Activated CD4-positive, alpha-beta T cell treated with anti-CD3 and anti-CD28 coated beads, Interleukin-10, Interleukin-2, amounts not matched to agents 100 ng/mL and 50 ng/mL, durations not matched to agents 16 hours and 8 hours (primary cell): ENCODE measurements around the gene LOC101059915.

Experiments used
- DNase-seq: peaks from one replicate; pipeline ENCODE4 v3.0.0-alpha.2; 2020

LOC101059915 gene

DNA sequence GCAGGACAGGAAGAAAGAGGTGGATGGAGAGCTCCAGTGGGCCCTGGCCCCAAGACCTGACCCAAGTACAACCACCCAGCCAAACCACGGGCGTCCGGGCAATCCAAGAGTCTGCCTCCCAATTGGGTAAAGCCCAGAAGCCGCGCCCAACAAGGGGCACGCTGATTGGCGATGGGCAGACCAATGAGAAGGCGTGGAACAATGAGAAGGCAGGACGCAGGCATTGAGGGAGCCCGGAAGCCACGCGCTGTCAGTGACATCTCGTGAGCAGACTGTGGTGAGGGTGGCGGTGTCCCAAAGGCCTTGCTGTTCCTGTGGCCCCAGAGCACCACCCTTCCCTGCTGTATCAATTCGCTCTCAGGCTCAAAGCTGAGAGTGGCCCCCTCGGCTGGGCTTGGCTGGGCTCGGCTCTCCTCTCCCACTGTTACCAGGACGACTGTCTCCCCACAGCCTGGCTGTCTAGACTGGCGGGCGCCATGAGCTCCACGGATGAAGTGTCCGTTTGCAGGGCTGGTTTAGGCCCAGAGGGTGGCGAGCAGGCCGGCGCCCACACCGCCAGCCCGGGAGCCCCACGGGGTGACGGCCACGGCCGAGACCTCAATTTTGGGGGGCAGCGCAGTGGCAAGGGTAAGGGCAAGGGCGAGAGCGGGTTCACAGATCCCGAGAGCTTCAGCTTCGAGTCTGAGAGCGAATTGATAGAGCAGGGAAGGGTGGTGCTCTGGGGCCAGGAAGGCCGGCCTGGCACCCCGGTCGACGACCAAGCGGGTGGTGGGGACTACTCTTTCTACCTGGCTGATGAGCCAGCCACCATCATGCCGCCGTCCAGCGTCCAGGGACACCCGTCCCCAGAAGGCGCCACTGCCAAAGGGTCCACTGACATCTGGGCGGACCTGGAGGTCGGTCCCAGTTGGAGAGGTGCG is at the start of gene LOC101059915:
Gene LOC101059915, plus strand, starts transcription at position 219 of the 920 bp plus-strand sequence.
- DNase-seq: no peak

DNA sequence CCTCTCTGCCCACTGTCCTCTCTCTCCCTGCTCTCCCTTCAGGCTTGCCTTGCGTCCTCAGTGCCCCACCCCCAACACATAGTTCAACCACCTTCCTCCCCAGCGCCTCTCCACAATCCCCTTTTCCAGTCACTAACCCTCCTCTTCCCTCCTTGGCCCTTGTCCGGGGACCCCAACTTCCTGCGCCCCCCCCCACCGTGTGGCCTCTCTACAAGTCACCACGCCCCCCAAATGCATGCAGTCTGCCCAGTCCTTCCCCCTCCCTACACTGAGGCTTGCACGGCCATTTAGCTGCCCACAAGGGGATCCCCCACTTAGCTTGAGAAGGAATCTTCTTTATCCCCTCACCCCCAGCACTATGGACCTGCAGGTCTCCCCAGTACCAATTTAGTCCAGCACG is 49.6 kb upstream of the LOC101059915 start:
- no peak for DNase-seq

GRCh38 chrX:71618303-71618721 is 49.0 kb upstream of the LOC101059915 start, which contains the start of gene CXCR3:
Gene CXCR3, minus strand, starts transcription at chrX:71618511. Its CDS starts 62 bp downstream, at chrX:71618449.
- peak; percentile 93 for DNase-seq

GRCh38 chrX:71618787-71619186 is 48.6 kb upstream of the LOC101059915 start:
- no peak for DNase-seq

- peak; percentile 64 for DNase-seq
Measured at GRCh38 chrX:71619193-71619592, 48.2 kb upstream of the LOC101059915 start.

- DNase-seq: no peak
Measured at GRCh38 chrX:71619986-71620385, 47.4 kb upstream of the LOC101059915 start.

DNA sequence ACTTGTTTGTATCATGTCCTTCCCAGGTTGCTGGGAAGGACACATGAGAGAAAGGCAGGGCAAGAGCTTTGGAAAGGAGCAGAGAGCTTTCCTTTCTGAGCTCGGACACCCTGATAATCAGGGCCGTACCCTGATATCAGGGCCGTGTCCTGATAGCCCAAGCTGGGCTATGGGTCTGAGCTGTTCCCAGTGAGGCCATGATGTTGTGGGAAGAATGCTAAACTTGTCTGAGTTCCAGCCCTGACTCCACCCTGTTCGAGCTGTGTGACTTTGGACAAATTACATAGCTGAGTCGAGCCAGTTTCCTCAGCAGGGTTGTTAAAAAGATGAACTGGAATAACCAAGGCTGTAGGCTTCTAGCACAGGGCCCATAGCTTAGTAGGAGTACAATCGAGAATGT is 45.7 kb upstream of the LOC101059915 start:
- DNase-seq: no peak

- DNase-seq: no peak
Measured at GRCh38 chrX:71622032-71622575, 45.2 kb upstream of the LOC101059915 start.

- DNase-seq: peak; percentile 92
Measured at GRCh38 chrX:71622576-71623450, 44.5 kb upstream of the LOC101059915 start.

DNA sequence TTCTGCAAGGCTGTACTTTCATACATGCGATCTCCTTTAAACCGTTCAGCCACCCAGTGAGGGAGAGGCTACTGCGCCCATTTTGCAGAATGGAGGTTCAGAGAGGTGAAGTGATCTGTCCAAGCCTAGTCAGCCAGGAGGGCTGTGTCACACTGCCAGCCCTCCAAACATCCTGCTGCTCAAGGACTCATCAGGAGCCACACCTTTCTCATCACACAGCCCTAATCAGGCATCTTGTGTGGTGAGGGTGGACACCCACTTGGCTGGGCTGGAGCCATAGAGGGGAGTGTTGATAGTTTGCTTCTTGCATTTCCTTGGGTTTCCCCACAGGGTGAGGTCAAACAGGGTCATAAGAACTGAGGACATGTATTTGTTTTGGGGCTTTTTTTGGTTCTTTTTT is 43.6 kb upstream of the LOC101059915 start:
- DNase-seq: no peak

DNA sequence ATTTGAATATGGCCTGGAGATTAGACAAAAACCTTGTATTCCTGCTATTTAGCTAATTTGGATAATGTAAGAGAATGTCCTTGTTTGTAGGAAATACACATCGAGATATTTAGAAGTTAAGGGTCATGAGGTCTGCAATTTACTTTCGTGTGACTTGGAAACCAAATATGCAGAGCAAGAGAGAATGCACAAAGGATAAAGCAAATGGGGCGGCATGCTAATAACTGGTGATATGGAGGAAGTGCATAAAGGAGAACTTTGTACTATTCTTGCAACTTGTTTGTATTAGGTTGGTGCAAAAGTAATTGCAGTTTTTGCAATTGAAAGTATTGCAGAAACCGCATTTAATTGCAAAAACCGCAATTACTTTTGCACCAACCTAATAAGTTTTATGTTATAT is 41.9 kb upstream of the LOC101059915 start:
- DNase-seq: no peak

- no peak for DNase-seq
Measured at GRCh38 chrX:71626576-71626975, 40.8 kb upstream of the LOC101059915 start.

DNA sequence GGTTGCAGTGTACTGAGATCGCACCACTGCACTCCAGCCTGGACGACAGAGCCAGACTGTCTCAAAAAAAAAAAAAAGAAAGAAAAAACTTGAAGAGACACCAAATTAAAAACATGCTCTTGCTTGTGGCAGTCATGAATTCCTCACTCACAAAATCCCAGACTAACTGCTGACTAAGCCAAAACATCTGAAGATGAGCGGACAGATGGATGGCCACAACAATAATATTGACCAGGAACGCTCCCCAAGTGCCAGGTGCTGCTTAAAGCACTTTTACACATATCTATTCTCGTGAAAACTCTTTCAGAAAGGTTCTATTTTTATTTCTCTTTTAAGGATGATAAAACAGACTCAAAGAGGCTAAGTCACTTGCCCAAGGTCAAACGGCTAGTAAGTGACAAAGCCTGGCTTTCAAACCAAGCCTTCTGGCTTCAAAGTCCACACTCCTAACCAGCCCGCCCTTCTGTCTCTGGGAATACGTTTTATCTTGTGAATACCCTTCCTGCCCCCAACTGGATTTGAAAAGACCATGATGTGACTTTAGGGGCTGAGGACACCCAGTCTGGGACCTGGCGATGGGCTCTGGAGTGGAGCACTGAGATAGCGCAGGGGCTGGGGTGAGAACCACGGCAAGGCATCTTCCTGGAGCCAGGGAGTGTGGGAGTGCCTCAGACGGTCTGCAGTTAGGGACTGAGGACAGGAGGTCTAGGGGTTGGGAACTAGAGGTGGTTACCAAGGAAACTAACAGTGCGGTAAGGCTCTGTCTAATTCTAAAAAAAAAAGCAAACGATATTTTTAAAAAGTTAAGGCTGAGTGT is 39.5 kb upstream of the LOC101059915 start:
- DNase-seq: no peak

- DNase-seq: no peak
Measured at GRCh38 chrX:71629467-71629866, 37.9 kb upstream of the LOC101059915 start.

GRCh38 chrX:71632923-71633657 is 34.3 kb upstream of the LOC101059915 start:
- no peak for DNase-seq

GRCh38 chrX:71634366-71634765 is 33.0 kb upstream of the LOC101059915 start:
- DNase-seq: no peak

DNA sequence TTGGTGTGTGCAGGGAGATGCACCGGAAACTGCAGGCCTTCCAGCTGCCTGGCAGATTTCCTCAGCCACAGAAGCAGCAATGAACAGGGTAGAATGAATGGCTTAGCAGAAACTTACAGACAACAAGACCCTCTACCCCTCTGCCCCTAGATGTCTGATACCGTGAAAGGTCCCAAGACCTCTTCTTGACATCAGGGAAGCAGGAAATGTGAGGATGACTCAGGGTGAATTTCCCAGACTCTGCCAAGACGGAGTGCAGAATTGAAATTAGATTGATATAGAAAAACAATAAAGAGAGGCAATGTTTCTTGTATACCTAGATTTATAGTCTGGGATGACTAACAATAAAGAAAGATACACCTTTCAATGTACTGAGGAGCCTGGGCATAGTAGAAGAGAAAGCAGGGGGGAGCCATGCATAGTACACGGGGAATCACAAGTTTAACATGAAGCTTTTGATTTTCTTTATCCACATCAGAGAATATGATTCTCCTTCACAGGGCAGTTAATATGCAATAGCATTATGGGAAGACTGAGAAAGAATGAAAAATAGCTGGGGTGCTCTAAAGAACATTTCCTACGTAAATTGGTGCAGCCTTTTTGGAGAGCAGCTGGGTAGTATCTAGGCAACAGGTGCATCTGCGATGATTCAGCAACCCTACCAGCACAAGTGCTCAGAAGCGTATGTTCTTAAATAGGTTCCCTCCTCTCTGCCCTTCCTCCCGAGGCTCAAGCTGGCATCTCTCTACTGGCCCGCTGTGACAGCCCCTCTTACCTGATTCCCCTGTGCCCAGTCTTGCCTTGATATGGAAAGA is 30.7 kb upstream of the LOC101059915 start:
- DNase-seq: no peak

- no peak for DNase-seq
Measured at GRCh38 chrX:71637253-71637618, 30.1 kb upstream of the LOC101059915 start.

GRCh38 chrX:71637848-71638247 is 29.5 kb upstream of the LOC101059915 start:
- peak; percentile 54 for DNase-seq

GRCh38 chrX:71638409-71638808 is 28.9 kb upstream of the LOC101059915 start:
- peak; percentile 36 for DNase-seq

DNA sequence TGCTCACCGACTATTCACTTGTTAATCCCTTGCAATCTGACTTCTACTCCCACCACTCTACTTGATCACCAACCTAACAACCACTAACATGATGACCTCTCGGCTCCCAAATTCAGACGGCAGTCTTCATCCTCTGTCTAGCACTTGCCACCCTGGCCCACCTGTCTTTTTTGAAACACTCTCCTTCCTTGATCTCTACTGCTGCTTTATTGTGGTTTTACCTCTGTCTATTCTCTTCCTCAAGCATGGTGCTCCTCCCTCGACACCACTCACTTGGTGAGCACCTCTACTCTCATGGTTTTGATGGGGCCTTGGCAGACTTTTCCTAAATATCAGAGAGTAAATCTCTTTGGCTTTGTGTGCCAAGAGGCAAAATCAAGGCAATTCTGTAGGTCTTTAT is 27.3 kb upstream of the LOC101059915 start:
- DNase-seq: no peak
